ENCODE measurements around the gene ANKS1B. TPM values are rescaled to one million over a fixed set of nuclear protein-coding genes. Genes with fewer than 3 reads are reported as not detected.

The ANKS1B gene
- total RNA-seq, 1 donor from 2014 or later = 5.6 TPM

- H3K4me3 Mint-ChIP-seq = no peak overlapping the region
- no peaks in the 10 kb centered on the region for H3K4me1 Mint-ChIP-seq
- no peaks in the 10 kb centered on the region for H3K36me3 Mint-ChIP-seq (ENCODE audit: low read depth)
- no peaks in the 10 kb centered on the region for H3K9me3 Mint-ChIP-seq
- no peaks in the 10 kb centered on the region for H3K27me3 Mint-ChIP-seq (ENCODE audit: low read depth)
- DNase-seq (ENCODE audit: low read depth, low spot score) = no peak
- H3K27ac Mint-ChIP-seq (ENCODE audit: unreplicated experiment) = no peak overlapping the region
- no peak for TF ChIP-seq CTCF (conservative IDR thresholded peaks at IDR 0.05)
Observed at GRCh38 chr12:99833397-99833796, 151.3 kb downstream of the ANKS1B start.

GRCh38 chr12:99824900-99825542 lies 159.7 kb downstream of the ANKS1B start:
- no peak overlapping the region for H3K4me3 Mint-ChIP-seq
- no peaks in the 10 kb centered on the region for H3K9me3 Mint-ChIP-seq
- H3K27me3 Mint-ChIP-seq (ENCODE audit: low read depth) = no peaks in the 10 kb centered on the region
- H3K36me3 Mint-ChIP-seq (ENCODE audit: low read depth) = no peaks in the 10 kb centered on the region
- H3K4me1 Mint-ChIP-seq = no peaks in the 10 kb centered on the region
- no peak for TF ChIP-seq CTCF (conservative IDR thresholded peaks at IDR 0.05)
- no peak overlapping the region for H3K27ac Mint-ChIP-seq (ENCODE audit: unreplicated experiment)
- no peak for DNase-seq (ENCODE audit: low read depth, low spot score)

DNA sequence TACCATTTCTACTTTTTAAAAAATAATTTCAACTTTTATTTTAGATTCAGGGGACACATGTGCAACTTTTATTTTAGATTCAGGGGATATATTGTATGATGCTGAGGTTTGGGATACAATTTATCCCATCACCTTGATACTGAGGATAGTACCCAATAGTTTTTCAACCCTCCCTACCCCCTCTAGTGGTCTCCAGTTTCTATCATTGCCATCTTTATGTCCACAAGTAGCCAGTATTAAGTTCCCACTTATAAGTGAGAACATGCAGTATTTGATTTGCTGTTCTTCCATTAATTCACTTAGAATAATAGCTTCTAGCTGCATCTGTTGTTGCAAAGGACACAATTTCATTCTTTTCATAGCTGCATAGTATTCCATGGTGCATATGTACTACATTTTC lies 162.5 kb downstream of the ANKS1B start:
- no peak for TF ChIP-seq CTCF (conservative IDR thresholded peaks at IDR 0.05)

GRCh38 chr12:99810718-99811593 lies 173.8 kb downstream of the ANKS1B start:
- H3K36me3 Mint-ChIP-seq (ENCODE audit: low read depth) = no peaks in the 10 kb centered on the region
- DNase-seq (ENCODE audit: low read depth, low spot score) = no peak
- H3K27ac Mint-ChIP-seq (ENCODE audit: unreplicated experiment) = no peak overlapping the region
- no peaks in the 10 kb centered on the region for H3K4me1 Mint-ChIP-seq
- TF ChIP-seq CTCF (conservative IDR thresholded peaks at IDR 0.05) = peak; percentile 67
- H3K4me3 Mint-ChIP-seq = no peak overlapping the region
- no peaks in the 10 kb centered on the region for H3K9me3 Mint-ChIP-seq
- peaks cover 2% of the 10 kb centered on the region for H3K27me3 Mint-ChIP-seq (ENCODE audit: low read depth)

More for the DNA sequence above, 162.5 kb downstream of the ANKS1B start:
- no peak for DNase-seq (ENCODE audit: low read depth, low spot score)
- no peaks in the 10 kb centered on the region for H3K27me3 Mint-ChIP-seq (ENCODE audit: low read depth)
- no peak overlapping the region for H3K27ac Mint-ChIP-seq (ENCODE audit: unreplicated experiment)
- no peaks in the 10 kb centered on the region for H3K36me3 Mint-ChIP-seq (ENCODE audit: low read depth)
- no peaks in the 10 kb centered on the region for H3K4me1 Mint-ChIP-seq
- no peaks in the 10 kb centered on the region for H3K9me3 Mint-ChIP-seq
- no peak overlapping the region for H3K4me3 Mint-ChIP-seq

- no peaks in the 10 kb centered on the region for H3K4me1 Mint-ChIP-seq
- peaks cover 2% of the 10 kb centered on the region for H3K27me3 Mint-ChIP-seq (ENCODE audit: low read depth)
- H3K36me3 Mint-ChIP-seq (ENCODE audit: low read depth) = no peaks in the 10 kb centered on the region
- DNase-seq (ENCODE audit: low read depth, low spot score) = no peak
- no peak for TF ChIP-seq CTCF (conservative IDR thresholded peaks at IDR 0.05)
- H3K27ac Mint-ChIP-seq (ENCODE audit: unreplicated experiment) = no peak overlapping the region
- no peaks in the 10 kb centered on the region for H3K9me3 Mint-ChIP-seq
- H3K4me3 Mint-ChIP-seq = no peak overlapping the region
Observed at GRCh38 chr12:99809909-99810308, 174.8 kb downstream of the ANKS1B start.
